WTC11 (cell line): Measurements from ENCODE around the gene TIMM44. TPM values are rescaled to one million over a fixed set of nuclear protein-coding genes. Genes with fewer than 3 reads are reported as not detected.

Experiments used
- ATAC-seq: fragments of 200-7000 bp; cut with Tn5 transposase; 2 replicates; pipeline ENCODE4 v1.10.0; 2021; ENCODE audit warnings: mild to moderate bottlenecking, moderate library complexity
- CTCF ChIA-PET: fragments of 300-600 bp; sonication (Branson Sonifier 250); formaldehyde crosslinking; loops from one replicate; lab custom pipeline; 2021; ENCODE audit warnings: antibody characterized with exemption; lab: Charles Lee
- POLR2A ChIA-PET: fragments of 350-600 bp; sonication (Branson Sonifier 250); formaldehyde crosslinking; loops from one replicate; lab custom pipeline; 2021; ENCODE audit warnings: antibody characterized with exemption; lab: Charles Lee
- DNase-seq: peaks from one replicate; pipeline ENCODE4 v3.0.0; 2021; ENCODE audit warnings: low spot score
- H3K27ac Mint-ChIP-seq: 2 replicates; pipeline ENCODE4 v1.8.0; 2021; ENCODE audit warnings: mixed read lengths
- H3K27me3 Mint-ChIP-seq: 2 replicates; pipeline ENCODE4 v1.8.0; 2021; ENCODE audit warnings: low read depth, mild to moderate bottlenecking, moderate library complexity, mixed read lengths
- H3K36me3 Mint-ChIP-seq: 2 replicates; pipeline ENCODE4 v1.8.0; 2021; ENCODE audit warnings: mixed read lengths
- H3K4me1 Mint-ChIP-seq: 2 replicates; pipeline ENCODE4 v1.8.0; 2022; ENCODE audit warnings: mixed read lengths
- H3K4me3 Mint-ChIP-seq: 2 replicates; pipeline ENCODE4 v1.8.0; 2021; ENCODE audit warnings: mild to moderate bottlenecking, moderate library complexity, mixed read lengths
- H3K9me3 Mint-ChIP-seq: 2 replicates; pipeline ENCODE4 v1.8.0; 2021; ENCODE audit warnings: mixed read lengths
- CBFB ChIP-seq: sonication (generic); formaldehyde crosslinking; IDR thresholded peaks from 2 replicates; pipeline ENCODE4 v1.8.1; 2022; ENCODE audit warnings: mild to moderate bottlenecking, low read depth, missing genetic modification reagents
- ESRRA ChIP-seq: sonication (generic); formaldehyde crosslinking; IDR thresholded peaks from 2 replicates; pipeline ENCODE4 v1.8.1; 2022; ENCODE audit warnings: mild to moderate bottlenecking, missing genetic modification reagents, borderline replicate concordance
- GABPB1 ChIP-seq: sonication (generic); formaldehyde crosslinking; IDR thresholded peaks from 2 replicates; pipeline ENCODE4 v1.8.1; 2023; ENCODE audit warnings: mild to moderate bottlenecking, missing genetic modification reagents
- HMGA2 ChIP-seq: fragments of 250-450 bp; sonication (Bioruptor Pico); IDR thresholded peaks from 2 replicates; pipeline ENCODE4 v1.4.0; 2021; ENCODE audit warnings: mild to moderate bottlenecking, moderate library complexity
- JUN ChIP-seq: sonication (generic); formaldehyde crosslinking; IDR thresholded peaks from 2 replicates; pipeline ENCODE4 v1.8.0; 2023; ENCODE audit warnings: mild to moderate bottlenecking, missing genetic modification reagents
- KAT7 ChIP-seq: sonication (generic); formaldehyde crosslinking; IDR thresholded peaks from 2 replicates; pipeline ENCODE4 v1.8.1; 2023; ENCODE audit warnings: missing genetic modification reagents, mild to moderate bottlenecking, borderline replicate concordance
- PRRX2 ChIP-seq: fragments of 250-450 bp; sonication (Bioruptor Pico); IDR thresholded peaks from 2 replicates; pipeline ENCODE4 v1.8.0; 2021; ENCODE audit warnings: mild to moderate bottlenecking
- TEAD1 ChIP-seq: sonication (generic); formaldehyde crosslinking; IDR thresholded peaks from 2 replicates; pipeline ENCODE4 v1.8.0; 2022; ENCODE audit warnings: mild to moderate bottlenecking, missing genetic modification reagents
- ZBTB21 ChIP-seq: sonication (generic); formaldehyde crosslinking; IDR thresholded peaks from 2 replicates; pipeline ENCODE4 v1.8.1; 2023; ENCODE audit warnings: mild to moderate bottlenecking, missing genetic modification reagents, borderline replicate concordance
- ZNF121 ChIP-seq: sonication (generic); formaldehyde crosslinking; IDR thresholded peaks from 2 replicates; pipeline ENCODE4 v1.8.0; 2023; ENCODE audit warnings: missing genetic modification reagents
- ZNF138 ChIP-seq: sonication (generic); formaldehyde crosslinking; conservative IDR thresholded peaks from 2 replicates; pipeline ENCODE4 v1.8.1; 2022; ENCODE audit warnings: mild to moderate bottlenecking, moderate library complexity, missing genetic modification reagents
- ZNF232 ChIP-seq: sonication (generic); formaldehyde crosslinking; IDR thresholded peaks from 2 replicates; pipeline ENCODE4 v1.8.0; 2022; ENCODE audit warnings: mild to moderate bottlenecking, missing genetic modification reagents
- ZNF317 ChIP-seq: sonication (generic); formaldehyde crosslinking; IDR thresholded peaks from 2 replicates; pipeline ENCODE4 v1.8.1; 2023; ENCODE audit warnings: low read depth, mild to moderate bottlenecking, moderate library complexity, missing genetic modification reagents, borderline replicate concordance
- ZNF671 ChIP-seq: fragments of 250-450 bp; sonication (Bioruptor Pico); IDR thresholded peaks from 2 replicates; pipeline ENCODE4 v1.8.0; 2021; ENCODE audit warnings: mild to moderate bottlenecking
- total RNA-seq: library from RNA; stranded (reverse); gene quantifications from 3 replicates; pipeline ENCODE4 v1.2.3, GENCODE V29; 2021
- TF ChIP-seq, protein P1 (sequence below): fragments of 250-450 bp; sonication (Bioruptor Pico); IDR thresholded peaks from 2 replicates; pipeline ENCODE4 v1.9.0; 2021; ENCODE audit warnings: moderate library complexity, mild to moderate bottlenecking, inconsistent platforms, borderline replicate concordance
- TF ChIP-seq, protein P2 (sequence below): sonication (generic); formaldehyde crosslinking; conservative IDR thresholded peaks from 2 replicates; pipeline ENCODE4 v1.8.1; 2023; ENCODE audit warnings: mild to moderate bottlenecking, low read depth, missing genetic modification reagents, moderate library complexity
- TF ChIP-seq, protein P3 (sequence below): fragments of 250-450 bp; sonication (Bioruptor Pico); IDR thresholded peaks from 2 replicates; pipeline ENCODE4 v1.9.0; 2021; ENCODE audit warnings: mild to moderate bottlenecking, borderline replicate concordance
- TF ChIP-seq, protein P4 (sequence below): sonication (generic); formaldehyde crosslinking; IDR thresholded peaks from 2 replicates; pipeline ENCODE4 v1.8.1; 2023; ENCODE audit warnings: mild to moderate bottlenecking, moderate library complexity, missing genetic modification reagents
- TF ChIP-seq, protein P5 (sequence below): fragments of 250-450 bp; sonication (Bioruptor Pico); IDR thresholded peaks from 2 replicates; pipeline ENCODE4 v1.9.0; 2021; ENCODE audit warnings: mild to moderate bottlenecking

Gene TIMM44
- total RNA-seq, 1 experiment from 2014 or later, result 129 TPM

DNA sequence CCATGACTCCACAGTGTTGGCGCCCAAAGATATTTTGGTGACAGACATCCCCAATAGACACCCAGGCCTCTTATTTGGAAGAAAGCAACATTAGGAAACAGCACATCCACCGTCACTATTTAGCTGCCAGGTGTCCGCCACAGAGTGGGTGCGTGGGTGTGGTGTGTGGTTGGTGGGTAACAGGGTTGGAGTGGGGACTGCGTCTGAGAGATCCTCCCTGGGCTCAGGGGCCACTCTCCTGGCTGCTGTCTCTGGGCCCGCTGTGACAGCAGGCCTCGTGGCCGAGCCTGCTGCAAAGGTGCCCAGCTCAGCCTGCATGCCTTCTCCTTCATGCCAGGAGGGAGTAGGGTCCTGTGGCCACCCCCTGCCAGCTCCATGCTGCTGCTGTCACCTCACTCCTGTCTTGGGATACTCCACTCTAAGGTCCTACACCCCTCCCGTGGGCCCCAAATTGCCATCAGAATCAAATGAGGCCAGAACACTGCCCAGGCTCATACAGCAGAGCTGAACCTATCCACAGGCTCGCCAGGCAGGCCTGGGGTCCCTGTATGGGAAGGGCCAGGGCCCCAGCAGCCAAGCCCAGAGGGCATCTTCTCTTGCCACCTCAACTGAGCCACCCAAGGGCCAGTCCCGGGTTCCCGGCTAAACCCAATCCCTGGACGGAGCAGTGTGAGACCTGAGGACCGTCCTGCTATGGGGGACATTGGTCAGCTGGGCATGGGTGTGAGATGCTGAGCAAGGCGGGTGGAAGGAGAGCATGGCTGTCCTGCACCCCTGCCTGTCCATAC is 24.7 kb upstream of the TIMM44 start (continued):
- TF ChIP-seq, protein P1, sequence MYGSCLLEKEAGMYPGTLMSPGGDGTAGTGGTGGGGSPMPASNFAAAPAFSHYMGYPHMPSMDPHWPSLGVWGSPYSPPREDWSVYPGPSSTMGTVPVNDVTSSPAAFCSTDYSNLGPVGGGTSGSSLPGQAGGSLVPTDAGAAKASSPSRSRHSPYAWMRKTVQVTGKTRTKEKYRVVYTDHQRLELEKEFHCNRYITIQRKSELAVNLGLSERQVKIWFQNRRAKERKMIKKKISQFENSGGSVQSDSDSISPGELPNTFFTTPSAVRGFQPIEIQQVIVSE (CRISPR knock-in tag), result no peak
- TF ChIP-seq JUN (CRISPR knock-in tag), result no peak
- no peak for TF ChIP-seq ESRRA (CRISPR knock-in tag)
- TF ChIP-seq, protein P2, sequence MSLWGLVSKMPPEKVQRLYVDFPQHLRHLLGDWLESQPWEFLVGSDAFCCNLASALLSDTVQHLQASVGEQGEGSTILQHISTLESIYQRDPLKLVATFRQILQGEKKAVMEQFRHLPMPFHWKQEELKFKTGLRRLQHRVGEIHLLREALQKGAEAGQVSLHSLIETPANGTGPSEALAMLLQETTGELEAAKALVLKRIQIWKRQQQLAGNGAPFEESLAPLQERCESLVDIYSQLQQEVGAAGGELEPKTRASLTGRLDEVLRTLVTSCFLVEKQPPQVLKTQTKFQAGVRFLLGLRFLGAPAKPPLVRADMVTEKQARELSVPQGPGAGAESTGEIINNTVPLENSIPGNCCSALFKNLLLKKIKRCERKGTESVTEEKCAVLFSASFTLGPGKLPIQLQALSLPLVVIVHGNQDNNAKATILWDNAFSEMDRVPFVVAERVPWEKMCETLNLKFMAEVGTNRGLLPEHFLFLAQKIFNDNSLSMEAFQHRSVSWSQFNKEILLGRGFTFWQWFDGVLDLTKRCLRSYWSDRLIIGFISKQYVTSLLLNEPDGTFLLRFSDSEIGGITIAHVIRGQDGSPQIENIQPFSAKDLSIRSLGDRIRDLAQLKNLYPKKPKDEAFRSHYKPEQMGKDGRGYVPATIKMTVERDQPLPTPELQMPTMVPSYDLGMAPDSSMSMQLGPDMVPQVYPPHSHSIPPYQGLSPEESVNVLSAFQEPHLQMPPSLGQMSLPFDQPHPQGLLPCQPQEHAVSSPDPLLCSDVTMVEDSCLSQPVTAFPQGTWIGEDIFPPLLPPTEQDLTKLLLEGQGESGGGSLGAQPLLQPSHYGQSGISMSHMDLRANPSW, result no peak
- no peak for TF ChIP-seq ZBTB21 (CRISPR knock-in tag)
- TF ChIP-seq ZNF317 (CRISPR knock-in tag), result no peak
- TF ChIP-seq, all 79 proteins: peak for 0

DNA sequence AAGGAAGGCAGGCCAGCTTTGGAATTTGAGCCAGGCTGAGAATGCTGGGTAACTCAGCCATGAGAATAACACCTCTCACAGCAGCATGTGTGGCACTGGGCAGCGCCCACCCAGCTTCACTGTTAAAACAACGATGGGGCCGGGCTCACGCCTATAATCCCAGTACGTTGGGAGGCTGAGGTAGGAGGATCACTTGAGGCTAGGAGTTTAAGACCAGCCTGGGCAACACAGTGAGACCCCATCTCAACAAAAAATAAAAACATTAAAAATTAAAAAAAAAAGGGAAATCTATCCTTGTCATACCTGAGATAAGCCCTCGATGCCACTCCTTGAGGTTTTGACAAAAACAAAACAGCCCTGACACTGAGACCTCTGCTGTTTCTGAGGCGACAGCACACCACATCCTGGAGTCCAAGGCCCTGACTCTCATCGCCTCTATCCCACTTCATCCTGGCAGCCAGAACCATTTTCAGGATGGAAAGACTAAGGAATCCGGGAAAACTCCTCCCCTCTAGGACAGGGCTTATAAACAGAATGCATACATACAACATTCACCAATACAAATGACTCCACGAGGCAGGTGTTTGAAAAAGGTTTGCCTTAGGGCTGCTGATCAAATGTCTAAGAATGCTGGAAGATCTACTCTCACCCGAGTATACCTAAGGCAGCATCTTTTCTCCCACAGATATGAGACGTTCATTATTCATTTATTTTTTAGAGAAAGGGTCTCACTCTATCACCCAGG is 22.6 kb upstream of the TIMM44 start:
- Mint-ChIP-seq H3K27ac (no peak overlapping the region), H3K4me1 (peaks cover 22% of the 10 kb centered on the region), H3K4me3 (no peak overlapping the region), H3K36me3 (peaks cover 66% of the 10 kb centered on the region), H3K27me3 (no peaks in the 10 kb centered on the region), H3K9me3 (no peaks in the 10 kb centered on the region)
- ChIA-PET CTCF (no interaction called here), POLR2A (interaction anchor here (0.7 kb wide), 1 partner anchor 12 kb away, joined by 3 read pairs; no protein-coding TSS in a partner anchor)
- no peak for ATAC-seq
- DNase-seq, result no peak
- TF ChIP-seq, protein P1 (CRISPR knock-in tag), result no peak
- TF ChIP-seq ZNF121 (CRISPR knock-in tag) (peak; percentile 81; the same call in 1 of the 2 replicates), TEAD1 (CRISPR knock-in tag) (no peak), ZNF138 (CRISPR knock-in tag) (no peak), ZBTB21 (CRISPR knock-in tag) (no peak), PRRX2 (no peak)
- TF ChIP-seq, protein P3, sequence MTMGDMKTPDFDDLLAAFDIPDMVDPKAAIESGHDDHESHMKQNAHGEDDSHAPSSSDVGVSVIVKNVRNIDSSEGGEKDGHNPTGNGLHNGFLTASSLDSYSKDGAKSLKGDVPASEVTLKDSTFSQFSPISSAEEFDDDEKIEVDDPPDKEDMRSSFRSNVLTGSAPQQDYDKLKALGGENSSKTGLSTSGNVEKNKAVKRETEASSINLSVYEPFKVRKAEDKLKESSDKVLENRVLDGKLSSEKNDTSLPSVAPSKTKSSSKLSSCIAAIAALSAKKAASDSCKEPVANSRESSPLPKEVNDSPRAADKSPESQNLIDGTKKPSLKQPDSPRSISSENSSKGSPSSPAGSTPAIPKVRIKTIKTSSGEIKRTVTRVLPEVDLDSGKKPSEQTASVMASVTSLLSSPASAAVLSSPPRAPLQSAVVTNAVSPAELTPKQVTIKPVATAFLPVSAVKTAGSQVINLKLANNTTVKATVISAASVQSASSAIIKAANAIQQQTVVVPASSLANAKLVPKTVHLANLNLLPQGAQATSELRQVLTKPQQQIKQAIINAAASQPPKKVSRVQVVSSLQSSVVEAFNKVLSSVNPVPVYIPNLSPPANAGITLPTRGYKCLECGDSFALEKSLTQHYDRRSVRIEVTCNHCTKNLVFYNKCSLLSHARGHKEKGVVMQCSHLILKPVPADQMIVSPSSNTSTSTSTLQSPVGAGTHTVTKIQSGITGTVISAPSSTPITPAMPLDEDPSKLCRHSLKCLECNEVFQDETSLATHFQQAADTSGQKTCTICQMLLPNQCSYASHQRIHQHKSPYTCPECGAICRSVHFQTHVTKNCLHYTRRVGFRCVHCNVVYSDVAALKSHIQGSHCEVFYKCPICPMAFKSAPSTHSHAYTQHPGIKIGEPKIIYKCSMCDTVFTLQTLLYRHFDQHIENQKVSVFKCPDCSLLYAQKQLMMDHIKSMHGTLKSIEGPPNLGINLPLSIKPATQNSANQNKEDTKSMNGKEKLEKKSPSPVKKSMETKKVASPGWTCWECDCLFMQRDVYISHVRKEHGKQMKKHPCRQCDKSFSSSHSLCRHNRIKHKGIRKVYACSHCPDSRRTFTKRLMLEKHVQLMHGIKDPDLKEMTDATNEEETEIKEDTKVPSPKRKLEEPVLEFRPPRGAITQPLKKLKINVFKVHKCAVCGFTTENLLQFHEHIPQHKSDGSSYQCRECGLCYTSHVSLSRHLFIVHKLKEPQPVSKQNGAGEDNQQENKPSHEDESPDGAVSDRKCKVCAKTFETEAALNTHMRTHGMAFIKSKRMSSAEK, result no peak

DNA sequence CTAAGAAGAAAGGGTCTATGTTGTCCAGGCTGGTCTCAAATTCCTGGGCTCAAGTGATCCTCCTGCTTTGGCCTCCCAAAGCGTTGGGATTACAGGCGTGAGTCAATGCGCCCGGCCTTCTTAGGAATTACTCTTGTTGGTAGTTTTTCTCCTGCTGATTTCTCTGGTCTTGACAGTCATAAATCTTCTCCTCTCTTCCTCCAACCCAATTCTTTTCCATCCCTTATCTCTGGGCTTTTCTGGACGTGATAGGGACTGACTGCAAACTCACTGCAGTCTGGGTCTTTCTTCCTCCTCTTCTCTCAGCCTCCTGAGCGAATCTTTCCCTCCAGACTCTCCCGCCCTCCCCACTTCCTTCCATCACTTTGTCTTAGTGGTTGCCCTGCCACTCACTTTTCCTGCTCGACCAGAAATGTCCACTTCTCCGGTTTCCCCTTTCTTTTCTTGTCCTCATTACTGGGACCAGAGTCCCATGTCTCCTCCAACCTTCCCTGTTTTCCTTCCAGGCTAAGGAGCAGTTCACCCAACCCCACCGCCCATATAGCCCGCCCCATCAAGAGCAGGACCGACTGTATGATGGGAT is 21.9 kb upstream of the TIMM44 start:
- H3K36me3 Mint-ChIP-seq, result peaks cover 66% of the 10 kb centered on the region
- peak overlapping the region; percentile 76 for H3K27ac Mint-ChIP-seq
- ATAC-seq (no peak), DNase-seq (no peak)
- POLR2A ChIA-PET, result no interaction called here
- no peak overlapping the region for H3K4me3 Mint-ChIP-seq
- H3K27me3 Mint-ChIP-seq, result no peaks in the 10 kb centered on the region
- H3K4me1 Mint-ChIP-seq, result peaks cover 15% of the 10 kb centered on the region
- CTCF ChIA-PET, result no interaction called here
- no peaks in the 10 kb centered on the region for H3K9me3 Mint-ChIP-seq
- TF ChIP-seq CBFB (CRISPR knock-in tag), result no peak
- no peak for TF ChIP-seq GABPB1 (CRISPR knock-in tag)
- no peak for TF ChIP-seq HMGA2 (CRISPR knock-in tag)
- no peak for TF ChIP-seq ZNF232 (CRISPR knock-in tag)
- no peak for TF ChIP-seq KAT7 (CRISPR knock-in tag)
- TF ChIP-seq, protein P4, sequence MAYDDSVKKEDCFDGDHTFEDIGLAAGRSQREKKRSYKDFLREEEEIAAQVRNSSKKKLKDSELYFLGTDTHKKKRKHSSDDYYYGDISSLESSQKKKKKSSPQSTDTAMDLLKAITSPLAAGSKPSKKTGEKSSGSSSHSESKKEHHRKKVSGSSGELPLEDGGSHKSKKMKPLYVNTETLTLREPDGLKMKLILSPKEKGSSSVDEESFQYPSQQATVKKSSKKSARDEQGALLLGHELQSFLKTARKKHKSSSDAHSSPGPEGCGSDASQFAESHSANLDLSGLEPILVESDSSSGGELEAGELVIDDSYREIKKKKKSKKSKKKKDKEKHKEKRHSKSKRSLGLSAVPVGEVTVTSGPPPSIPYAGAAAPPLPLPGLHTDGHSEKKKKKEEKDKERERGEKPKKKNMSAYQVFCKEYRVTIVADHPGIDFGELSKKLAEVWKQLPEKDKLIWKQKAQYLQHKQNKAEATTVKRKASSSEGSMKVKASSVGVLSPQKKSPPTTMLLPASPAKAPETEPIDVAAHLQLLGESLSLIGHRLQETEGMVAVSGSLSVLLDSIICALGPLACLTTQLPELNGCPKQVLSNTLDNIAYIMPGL (CRISPR knock-in tag), result no peak
- no peak for TF ChIP-seq ZNF671 (CRISPR knock-in tag)
- TF ChIP-seq, protein P5, sequence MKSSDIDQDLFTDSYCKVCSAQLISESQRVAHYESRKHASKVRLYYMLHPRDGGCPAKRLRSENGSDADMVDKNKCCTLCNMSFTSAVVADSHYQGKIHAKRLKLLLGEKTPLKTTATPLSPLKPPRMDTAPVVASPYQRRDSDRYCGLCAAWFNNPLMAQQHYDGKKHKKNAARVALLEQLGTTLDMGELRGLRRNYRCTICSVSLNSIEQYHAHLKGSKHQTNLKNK (CRISPR knock-in tag), result no peak
